Activated CD4-positive, alpha-beta memory T cell treated with anti-CD3 and anti-CD28 coated beads for 36 hours (primary cell): ENCODE results near the gene DCP1A. TPM values are rescaled to one million over a fixed set of nuclear protein-coding genes. Genes with fewer than 3 reads are reported as not detected.
"Not testable (repeated sequence)": the region's sequence is repeated elsewhere in the genome, so short reads cannot be mapped to it uniquely, and the experiment has no call there.

Source experiments
- CTCF ChIA-PET: fragments of 350-600 bp; sonication (Branson Sonifier 250); formaldehyde crosslinking; loops from one replicate; lab custom pipeline; 2021; ENCODE audit warnings: antibody characterized with exemption, inconsistent platforms; lab: Charles Lee
- POLR2A ChIA-PET: fragments of 350-600 bp; sonication (Branson Sonifier 250); formaldehyde crosslinking; loops from one replicate; lab custom pipeline; 2021; ENCODE audit warnings: antibody characterized with exemption; lab: Charles Lee
- DNase-seq: peaks from one replicate; pipeline ENCODE4 v3.0.0-alpha.2; 2020
- H3K27ac Mint-ChIP-seq: one replicate; pipeline ENCODE4 v1.8.0; 2021; ENCODE audit warnings: mixed read lengths
- H3K27me3 Mint-ChIP-seq: one replicate; pipeline ENCODE4 v1.8.0; 2021; ENCODE audit warnings: mixed read lengths
- H3K36me3 Mint-ChIP-seq: one replicate; pipeline ENCODE4 v1.8.0; 2021; ENCODE audit warnings: mixed read lengths
- H3K4me1 Mint-ChIP-seq: one replicate; pipeline ENCODE4 v1.8.0; 2021; ENCODE audit warnings: low read depth, mixed read lengths
- H3K4me3 Mint-ChIP-seq: one replicate; pipeline ENCODE4 v1.8.0; 2021; ENCODE audit warnings: mild to moderate bottlenecking, mixed read lengths
- H3K9me3 Mint-ChIP-seq: one replicate; pipeline ENCODE4 v1.8.0; 2021; ENCODE audit warnings: mixed read lengths
- intact Hi-C: fragments of 100-400 bp; cut with micrococcal nuclease; formaldehyde crosslinking; loops from one replicate; pipeline ENCODE4 v1.15.1; 2023
- total RNA-seq, 2 experiments: library from RNA; stranded (reverse); gene quantifications; one replicate each; pipeline ENCODE4 v1.2.3, GENCODE V29; 2021

DCP1A gene
- total RNA-seq, 2 experiments from 2014 or later: 32.0 to 32.7 TPM

- intact Hi-C loops: loop anchor here (10.0 kb wide), 1 partner anchor 130 kb away; no protein-coding TSS in a partner anchor
- H3K27ac Mint-ChIP-seq: no peak overlapping the region
- peaks cover 5% of the 10 kb centered on the region for H3K4me1 Mint-ChIP-seq
- CTCF ChIA-PET: no interaction called here
- H3K9me3 Mint-ChIP-seq: no peaks in the 10 kb centered on the region
- H3K36me3 Mint-ChIP-seq: no peaks in the 10 kb centered on the region
- H3K4me3 Mint-ChIP-seq: no peak overlapping the region
- POLR2A ChIA-PET: no interaction called here
- no peaks in the 10 kb centered on the region for H3K27me3 Mint-ChIP-seq
- no peak for DNase-seq
Measured at GRCh38 chr3:53354945-53355498, 7.7 kb upstream of the DCP1A start.

- Mint-ChIP-seq H3K9me3 (no peaks in the 10 kb centered on the region), H3K4me1 (peaks cover 5% of the 10 kb centered on the region), H3K36me3 (no peaks in the 10 kb centered on the region), H3K27me3 (no peaks in the 10 kb centered on the region), H3K27ac (no peak overlapping the region), H3K4me3 (no peak overlapping the region)
- no peak for DNase-seq
- ChIA-PET CTCF (no interaction called here), POLR2A (no interaction called here)
- intact Hi-C loops: loop anchor here (10.0 kb wide), 1 partner anchor 128 kb away; no protein-coding TSS in a partner anchor
Measured at GRCh38 chr3:53353202-53353601, 5.9 kb upstream of the DCP1A start.

DNA sequence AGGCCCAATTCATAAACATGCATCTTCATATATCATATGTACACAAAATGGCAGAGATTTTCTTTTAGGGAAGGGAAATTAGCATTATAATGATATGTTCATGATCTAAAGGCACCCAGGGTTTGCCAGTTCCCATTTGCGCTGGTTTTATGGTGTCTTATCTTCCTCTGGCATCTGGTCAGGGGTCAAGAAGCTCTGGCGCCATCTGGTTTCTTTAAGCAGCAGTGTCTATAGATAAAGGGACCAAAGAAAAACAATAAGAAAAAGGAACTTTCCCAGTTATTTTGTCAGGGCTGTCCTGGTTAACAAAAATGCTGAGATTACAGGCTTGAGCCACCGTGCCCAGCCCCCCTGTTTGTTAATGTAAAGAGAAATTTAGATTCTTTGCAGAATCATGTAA is 3.3 kb upstream of the DCP1A start:
- H3K4me1 Mint-ChIP-seq: peaks cover 14% of the 10 kb centered on the region
- ChIA-PET POLR2A (no interaction called here), CTCF (no interaction called here)
- no peak overlapping the region for H3K4me3 Mint-ChIP-seq
- peak; percentile 12 for DNase-seq
- peaks cover 1% of the 10 kb centered on the region for H3K36me3 Mint-ChIP-seq
- no peak overlapping the region for H3K27ac Mint-ChIP-seq
- H3K9me3 Mint-ChIP-seq: no peaks in the 10 kb centered on the region
- intact Hi-C loops: loop anchor here (1.0 to 10.0 kb wide), 2 partner anchors 51 to 126 kb away; no protein-coding TSS in a partner anchor
- H3K27me3 Mint-ChIP-seq: no peaks in the 10 kb centered on the region

DNA sequence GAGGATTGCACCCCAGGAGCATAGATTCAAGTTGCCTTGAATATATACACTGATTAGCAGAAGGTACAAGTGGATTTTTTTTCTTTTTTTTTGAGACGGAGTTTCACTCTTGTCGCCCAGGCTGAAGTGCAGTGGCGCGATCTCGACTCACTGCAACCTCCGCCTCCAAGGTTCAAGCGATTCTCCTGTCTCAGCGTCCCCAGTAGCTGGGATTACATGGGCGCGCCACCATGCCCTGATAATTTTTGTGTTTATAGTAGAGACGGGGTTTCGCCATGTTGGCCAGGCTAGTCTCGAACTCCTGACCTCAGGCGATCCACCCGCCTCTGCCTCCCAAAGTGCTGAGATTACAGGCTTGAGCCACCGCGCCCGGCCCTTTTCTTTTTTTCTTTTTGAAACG is 775 bp upstream of the DCP1A start:
- DNase-seq, H3K27me3 Mint-ChIP-seq, H3K9me3 Mint-ChIP-seq, H3K36me3 Mint-ChIP-seq: not testable (repeated sequence)
- CTCF ChIA-PET: interaction anchor here (0.9 to 1.3 kb wide), 2 partner anchors 9 to 50 kb away, joined by 3 read pairs; no protein-coding TSS in a partner anchor
- intact Hi-C loops: loop anchor here (10.0 kb wide), 1 partner anchor 233 kb away; no protein-coding TSS in a partner anchor
- Mint-ChIP-seq H3K4me3 (peak overlapping the region; percentile 97), H3K4me1 (peaks cover 20% of the 10 kb centered on the region), H3K27ac (peak overlapping the region; percentile 90)
- POLR2A ChIA-PET: interaction anchor here (0.7 to 1.7 kb wide), 6 partner anchors 9 to 544 kb away, joined by 3 to 10 read pairs (median 3); partner anchors contain the start of genes PRKCD and SELENOK

GRCh38 chr3:53346922-53347260 is 452 bp downstream of the DCP1A start:
- Mint-ChIP-seq H3K4me1 (peaks cover 20% of the 10 kb centered on the region), H3K4me3 (peak overlapping the region; percentile 97), H3K36me3 (peaks cover 3% of the 10 kb centered on the region), H3K27ac (peak overlapping the region; percentile 90), H3K9me3 (no peaks in the 10 kb centered on the region), H3K27me3 (no peaks in the 10 kb centered on the region)
- no peak for DNase-seq
- intact Hi-C loops: loop anchor here (1.0 to 10.0 kb wide), 3 partner anchors 92 to 544 kb away; partner anchors contain the start of gene SELENOK
- ChIA-PET CTCF (interaction anchor here (0.9 to 1.5 kb wide), 3 partner anchors 10 to 127 kb away, joined by 3 to 4 read pairs (median 3); no protein-coding TSS in a partner anchor), POLR2A (interaction anchor here (1.0 to 1.7 kb wide), 3 partner anchors 95 to 545 kb away, joined by 3 to 10 read pairs (median 4); partner anchors contain the start of genes PRKCD and SELENOK)

DNA sequence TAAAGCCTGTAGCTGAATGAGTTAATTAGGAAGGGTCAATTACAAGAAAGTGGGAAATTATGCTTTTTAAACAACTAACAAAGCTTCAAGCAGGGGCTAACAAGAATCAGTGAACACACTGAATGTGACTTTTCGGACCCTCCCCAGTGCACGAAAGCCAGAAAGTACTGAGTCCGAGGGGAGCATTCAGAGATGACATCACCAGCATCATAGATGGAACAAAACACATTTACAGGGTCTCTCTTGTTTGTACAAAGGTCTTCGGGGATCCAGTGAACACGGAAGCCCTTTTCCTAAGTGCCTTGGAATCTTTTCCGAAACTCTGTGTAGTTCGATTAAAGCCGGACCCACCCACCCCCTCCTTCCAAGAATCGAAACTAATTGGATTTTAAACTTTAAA is 829 bp downstream of the DCP1A start:
- CTCF ChIA-PET: interaction anchor here (1.5 kb wide), 1 partner anchor 47 kb away, joined by 3 read pairs; no protein-coding TSS in a partner anchor
- POLR2A ChIA-PET: interaction anchor here (1.7 kb wide), 1 partner anchor 546 kb away, joined by 10 read pairs; the partner anchor contains the start of gene SELENOK
- no peak for DNase-seq

GRCh38 chr3:53342353-53342752 is 5.0 kb downstream of the DCP1A start:
- Mint-ChIP-seq H3K4me3 (no peak overlapping the region), H3K9me3 (no peaks in the 10 kb centered on the region), H3K27me3 (no peaks in the 10 kb centered on the region), H3K4me1 (peaks cover 30% of the 10 kb centered on the region), H3K36me3 (peaks cover 12% of the 10 kb centered on the region), H3K27ac (no peak overlapping the region)
- ChIA-PET CTCF (no interaction called here), POLR2A (no interaction called here)
- DNase-seq: no peak
- intact Hi-C loops: loop anchor here (10.0 kb wide), 1 partner anchor 228 kb away; no protein-coding TSS in a partner anchor

More for the DNA sequence above, 829 bp downstream of the DCP1A start:
- intact Hi-C loops: loop anchor here (2.0 to 10.0 kb wide), 2 partner anchors 232 to 544 kb away; partner anchors contain the start of gene SELENOK
- Mint-ChIP-seq H3K4me1 (peaks cover 20% of the 10 kb centered on the region), H3K4me3 (peak overlapping the region; percentile 97), H3K9me3 (no peaks in the 10 kb centered on the region), H3K36me3 (peaks cover 3% of the 10 kb centered on the region), H3K27ac (peak overlapping the region; percentile 62), H3K27me3 (no peaks in the 10 kb centered on the region)

- CTCF ChIA-PET: no interaction called here
- POLR2A ChIA-PET: no interaction called here
- H3K27ac Mint-ChIP-seq: no peak overlapping the region
- no peak for DNase-seq
- H3K9me3 Mint-ChIP-seq: no peaks in the 10 kb centered on the region
- H3K4me3 Mint-ChIP-seq: no peak overlapping the region
- peaks cover 10% of the 10 kb centered on the region for H3K4me1 Mint-ChIP-seq
- peaks cover 18% of the 10 kb centered on the region for H3K36me3 Mint-ChIP-seq
- intact Hi-C loops: no loop called here
- no peaks in the 10 kb centered on the region for H3K27me3 Mint-ChIP-seq
Measured at GRCh38 chr3:53337167-53337940, 10.0 kb downstream of the DCP1A start.

DNA sequence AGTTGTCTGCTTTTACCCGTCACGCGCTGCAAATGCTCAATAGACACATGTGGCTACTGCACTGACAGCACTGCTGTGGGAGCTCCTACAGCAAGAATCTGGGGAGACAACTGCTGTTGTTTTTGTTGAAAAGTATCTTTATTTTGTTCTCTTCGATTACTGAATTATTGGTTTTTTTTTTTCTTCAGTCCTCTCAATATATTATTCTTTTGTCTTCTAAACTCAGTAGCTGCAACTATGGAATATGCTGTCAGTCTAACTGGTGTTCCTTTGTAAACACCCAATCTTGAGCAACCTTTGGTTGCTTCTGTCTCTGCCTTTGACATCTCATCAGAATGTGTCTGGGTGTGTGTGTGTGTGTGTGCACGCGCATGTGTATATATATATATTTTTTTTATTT is 12.6 kb downstream of the DCP1A start:
- intact Hi-C loops: no loop called here
- Mint-ChIP-seq H3K4me3 (no peak overlapping the region), H3K27ac (no peak overlapping the region), H3K4me1 (peaks cover 9% of the 10 kb centered on the region), H3K27me3 (no peaks in the 10 kb centered on the region), H3K36me3 (peaks cover 12% of the 10 kb centered on the region), H3K9me3 (no peaks in the 10 kb centered on the region)
- CTCF ChIA-PET: no interaction called here
- no peak for DNase-seq
- POLR2A ChIA-PET: no interaction called here

DNA sequence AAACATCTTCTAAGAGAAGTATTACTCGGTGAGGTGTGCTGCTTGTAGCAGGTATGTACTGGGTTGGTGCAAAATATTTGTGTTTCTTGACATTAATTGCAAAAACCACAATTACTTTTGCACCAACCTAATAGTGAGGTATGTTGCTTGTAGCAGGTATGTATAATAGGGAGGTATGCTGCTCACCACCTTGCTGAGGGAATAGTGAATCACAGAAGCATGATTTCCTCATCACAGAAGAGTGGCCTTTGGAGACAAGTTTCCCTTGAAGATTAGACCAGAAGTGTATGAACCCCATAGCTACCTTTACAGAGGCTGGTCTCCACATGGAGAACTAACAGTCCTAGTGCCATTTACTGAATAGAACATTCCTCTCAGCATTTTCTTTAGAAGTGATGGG is 15.5 kb downstream of the DCP1A start:
- POLR2A ChIA-PET: no interaction called here
- no peaks in the 10 kb centered on the region for H3K27me3 Mint-ChIP-seq
- H3K9me3 Mint-ChIP-seq: no peaks in the 10 kb centered on the region
- H3K27ac Mint-ChIP-seq: no peak overlapping the region
- CTCF ChIA-PET: no interaction called here
- intact Hi-C loops: no loop called here
- H3K36me3 Mint-ChIP-seq: peaks cover 15% of the 10 kb centered on the region
- peaks cover 18% of the 10 kb centered on the region for H3K4me1 Mint-ChIP-seq
- H3K4me3 Mint-ChIP-seq: no peak overlapping the region
- no peak for DNase-seq

DNA sequence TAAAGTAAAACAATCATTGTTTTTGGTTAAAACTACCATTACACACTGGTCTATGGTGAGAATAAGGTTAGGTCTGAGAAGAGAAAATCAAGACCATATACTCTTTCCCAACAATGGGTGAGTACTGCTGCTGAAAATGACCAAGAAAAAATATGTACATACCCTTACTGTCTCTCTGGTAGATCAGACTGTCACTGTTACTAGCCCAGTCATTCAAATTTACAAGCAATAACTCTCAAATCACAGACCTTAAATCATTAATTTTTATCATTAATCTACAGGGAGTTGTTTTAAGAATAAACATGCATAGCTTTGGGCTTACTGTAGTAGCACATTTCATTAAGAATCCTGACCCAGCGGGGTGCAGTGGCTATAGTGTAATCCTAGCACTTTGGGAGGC is 17.4 kb downstream of the DCP1A start:
- Mint-ChIP-seq H3K36me3 (peaks cover 14% of the 10 kb centered on the region), H3K27ac (peak overlapping the region; percentile 10), H3K27me3 (no peaks in the 10 kb centered on the region), H3K9me3 (no peaks in the 10 kb centered on the region), H3K4me3 (no peak overlapping the region), H3K4me1 (peaks cover 25% of the 10 kb centered on the region)
- ChIA-PET CTCF (no interaction called here), POLR2A (no interaction called here)
- intact Hi-C loops: no loop called here
- no peak for DNase-seq

- peaks cover 11% of the 10 kb centered on the region for H3K36me3 Mint-ChIP-seq
- intact Hi-C loops: no loop called here
- CTCF ChIA-PET: no interaction called here
- POLR2A ChIA-PET: no interaction called here
- H3K9me3 Mint-ChIP-seq: no peaks in the 10 kb centered on the region
- peaks cover 25% of the 10 kb centered on the region for H3K4me1 Mint-ChIP-seq
- no peak overlapping the region for H3K4me3 Mint-ChIP-seq
- H3K27ac Mint-ChIP-seq: no peak overlapping the region
- H3K27me3 Mint-ChIP-seq: no peaks in the 10 kb centered on the region
- DNase-seq: no peak
Measured at GRCh38 chr3:53328746-53329145, 18.6 kb downstream of the DCP1A start.
